ENCODE results near the gene ARHGEF5. TPM values are rescaled to one million over a fixed set of nuclear protein-coding genes. Genes with fewer than 3 reads are reported as not detected.
"Not testable (repeated sequence)": the region's sequence is repeated elsewhere in the genome, so short reads cannot be mapped to it uniquely, and the experiment has no call there.

Gene ARHGEF5
- total RNA-seq, 4 donors from 2014 or later = 73.7 to 141 (median 81.4) TPM

- intact Hi-C loops (cut with DNase I; ENCODE audit: low total_unique reads) = no loop called here
- no peak overlapping the region for H3K4me3 ChIP-seq (ENCODE audit: low read depth, poor library complexity, severe bottlenecking)
- DNase-seq (ENCODE audit: low spot score in 2 of 2) = no peak
- TF ChIP-seq, protein P1, sequence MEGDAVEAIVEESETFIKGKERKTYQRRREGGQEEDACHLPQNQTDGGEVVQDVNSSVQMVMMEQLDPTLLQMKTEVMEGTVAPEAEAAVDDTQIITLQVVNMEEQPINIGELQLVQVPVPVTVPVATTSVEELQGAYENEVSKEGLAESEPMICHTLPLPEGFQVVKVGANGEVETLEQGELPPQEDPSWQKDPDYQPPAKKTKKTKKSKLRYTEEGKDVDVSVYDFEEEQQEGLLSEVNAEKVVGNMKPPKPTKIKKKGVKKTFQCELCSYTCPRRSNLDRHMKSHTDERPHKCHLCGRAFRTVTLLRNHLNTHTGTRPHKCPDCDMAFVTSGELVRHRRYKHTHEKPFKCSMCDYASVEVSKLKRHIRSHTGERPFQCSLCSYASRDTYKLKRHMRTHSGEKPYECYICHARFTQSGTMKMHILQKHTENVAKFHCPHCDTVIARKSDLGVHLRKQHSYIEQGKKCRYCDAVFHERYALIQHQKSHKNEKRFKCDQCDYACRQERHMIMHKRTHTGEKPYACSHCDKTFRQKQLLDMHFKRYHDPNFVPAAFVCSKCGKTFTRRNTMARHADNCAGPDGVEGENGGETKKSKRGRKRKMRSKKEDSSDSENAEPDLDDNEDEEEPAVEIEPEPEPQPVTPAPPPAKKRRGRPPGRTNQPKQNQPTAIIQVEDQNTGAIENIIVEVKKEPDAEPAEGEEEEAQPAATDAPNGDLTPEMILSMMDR (IDR thresholded peaks at IDR 0.05) = no peak
- TF ChIP-seq POLR2A (IDR thresholded peaks at IDR 0.05) = no peak
These were observed 60.7 kb downstream of the ARHGEF5 start for GRCh38 chr7:144415858-144416257.

DNA sequence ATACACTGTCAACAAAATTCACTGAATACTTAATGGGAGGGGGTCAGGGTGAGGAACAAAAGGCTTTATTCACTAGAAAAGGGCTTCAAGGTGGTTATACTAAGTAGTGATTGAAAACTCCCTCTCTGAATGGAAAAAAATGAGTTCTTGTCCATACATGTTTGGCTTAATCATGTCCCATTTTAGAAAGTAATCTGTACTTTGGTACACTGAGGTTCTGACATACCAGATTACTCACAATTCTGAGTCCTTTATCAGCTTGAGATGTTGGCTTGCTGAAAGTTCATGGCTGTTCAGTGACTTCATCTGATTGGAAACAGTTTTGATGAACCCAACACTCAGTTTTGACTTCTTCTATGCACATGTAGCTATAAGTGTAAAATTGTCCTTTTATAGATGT is 61.1 kb downstream of the ARHGEF5 start:
- no peak for DNase-seq (ENCODE audit: low spot score in 2 of 2)
- no peak for TF ChIP-seq POLR2A (IDR thresholded peaks at IDR 0.05)
- TF ChIP-seq, protein P1 (IDR thresholded peaks at IDR 0.05) = no peak
- H3K4me3 ChIP-seq (ENCODE audit: low read depth, poor library complexity, severe bottlenecking) = no peak overlapping the region
- intact Hi-C loops (cut with DNase I; ENCODE audit: low total_unique reads) = no loop called here

DNA sequence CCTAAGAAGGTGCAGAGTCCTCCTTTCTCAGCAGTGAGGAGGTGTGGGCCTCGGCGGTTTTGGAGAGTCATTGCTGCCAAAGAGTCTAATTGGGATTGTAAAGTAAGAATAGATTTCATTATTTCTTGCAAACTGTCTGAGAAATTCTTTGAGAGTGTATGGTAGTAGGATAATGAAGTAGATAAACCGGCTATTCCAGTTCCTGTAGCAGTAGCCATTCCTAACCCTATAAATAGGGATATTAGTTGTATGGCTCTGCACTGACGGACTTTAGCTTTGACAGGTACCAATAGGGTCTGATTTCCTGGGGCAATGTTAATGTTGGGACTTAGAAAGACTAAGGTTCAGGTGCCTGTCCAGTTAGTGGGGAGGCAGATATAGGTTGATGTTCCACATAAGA is 63.7 kb downstream of the ARHGEF5 start:
- WGBS, 2 donors = 47 to 53% methylated on average over 4 of the region's 4 CpGs
- intact Hi-C loops (cut with DNase I; ENCODE audit: low total_unique reads) = not testable (repeated sequence)

GRCh38 chr7:144427539-144427938 is 72.3 kb downstream of the ARHGEF5 start:
- intact Hi-C loops (cut with DNase I; ENCODE audit: low total_unique reads); DNase-seq (ENCODE audit: low spot score in 2 of 2); H3K4me3 ChIP-seq (ENCODE audit: low read depth, poor library complexity, severe bottlenecking): not testable (repeated sequence)
- 41 to 42% methylated on average over 2 of the region's 2 CpGs for WGBS, 2 donors

More for the DNA sequence above, 63.7 kb downstream of the ARHGEF5 start:
- H3K4me3 ChIP-seq (ENCODE audit: low read depth, poor library complexity, severe bottlenecking); DNase-seq (ENCODE audit: low spot score in 2 of 2): not testable (repeated sequence)

DNA sequence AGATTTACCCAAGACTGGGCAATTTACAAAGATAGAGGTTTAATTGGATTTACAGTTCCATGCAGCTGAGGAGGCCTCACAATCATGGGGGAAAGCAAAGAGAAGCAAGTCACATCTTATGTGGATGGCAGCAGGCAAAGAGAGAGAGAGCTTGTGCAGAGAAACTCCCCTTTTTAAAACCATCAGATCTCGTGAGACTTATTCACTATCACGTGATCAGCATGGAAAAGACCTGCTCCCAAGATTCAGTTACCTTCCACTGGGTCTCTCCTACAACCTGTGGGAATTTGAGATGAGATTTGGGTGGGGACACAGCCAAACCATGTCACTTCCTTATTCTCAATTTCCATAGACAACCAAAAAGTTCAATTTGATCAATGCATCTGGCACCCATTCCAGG is 73.2 kb downstream of the ARHGEF5 start:
- intact Hi-C loops (cut with DNase I; ENCODE audit: low total_unique reads) = no loop called here
- 80% methylated on average over 2 of the region's 2 CpGs for WGBS, 2 donors
- H3K4me3 ChIP-seq (ENCODE audit: low read depth, poor library complexity, severe bottlenecking) = no peak overlapping the region
- DNase-seq (ENCODE audit: low spot score in 2 of 2) = no peak
- TF ChIP-seq, protein P1 (IDR thresholded peaks at IDR 0.05) = no peak
- no peak for TF ChIP-seq POLR2A (IDR thresholded peaks at IDR 0.05)

Other genes with a start within 250 kb of the ARHGEF5 start
- gene OR2A2, start 245.8 kb upstream of the ARHGEF5 start, total RNA-seq = not detected
- gene OR2A14, start 232.2 kb upstream of the ARHGEF5 start, total RNA-seq = not detected
- 10 to 100 TPM in 2 of 4 donors, 1 to 10 TPM in 2; 4.8 to 28.2 (median 13.0) TPM for gene CTAGE4, start 171.9 kb upstream of the ARHGEF5 start, total RNA-seq
- gene ARHGEF35, start 159.6 kb upstream of the ARHGEF5 start, total RNA-seq = 10 to 100 TPM; 16.9 to 23.4 (median 20.9) TPM
- under 1 TPM in 1 of 4 donors, not detected in 3; 0.59 TPM for gene OR2A42, start 115.8 kb upstream of the ARHGEF5 start, total RNA-seq
- 10 to 100 TPM; 11.2 to 52.1 (median 19.3) TPM for gene OR2A7, start 90.6 kb upstream of the ARHGEF5 start, total RNA-seq
- 1 to 10 TPM; 1.6 to 9.7 (median 4.5) TPM for gene CTAGE8, start 86.1 kb upstream of the ARHGEF5 start, total RNA-seq
- under 1 TPM in 3 of 4 donors, not detected in 1; 0.03 to 0.84 (median 0.59) TPM for gene OR2A1, start 43.0 kb upstream of the ARHGEF5 start, total RNA-seq
- not detected for gene NOBOX, start 48.3 kb downstream of the ARHGEF5 start, total RNA-seq